ENCODE measurements around the gene RSKR. TPM values are rescaled to one million over a fixed set of nuclear protein-coding genes. Genes with fewer than 3 reads are reported as not detected.
A peak's percentile ranks its signal among the peaks of the same experiment; 100 is the strongest.
"Not testable (repeated sequence)": the region's sequence is repeated elsewhere in the genome, so short reads cannot be mapped to it uniquely, and the experiment has no call there.

The RSKR gene
- total RNA-seq, 1 donor from 2014 or later: 6.9 TPM

- no peak for DNase-seq
Measured at GRCh38 chr17:28622186-28622585, 8.2 kb upstream of the RSKR start.

- no peak for DNase-seq
Measured at GRCh38 chr17:28620010-28620409, 6.0 kb upstream of the RSKR start.

GRCh38 chr17:28618464-28618863 lies 4.5 kb upstream of the RSKR start:
- no peak for DNase-seq

GRCh38 chr17:28616281-28616680 lies 2.3 kb upstream of the RSKR start:
- no peak for DNase-seq

- no peak for DNase-seq
Measured at GRCh38 chr17:28615260-28615940, 1.4 kb upstream of the RSKR start.

GRCh38 chr17:28612936-28613872 lies 781 bp downstream of the RSKR start:
- peak; percentile 54 for DNase-seq

GRCh38 chr17:28612531-28612930 lies 1.5 kb downstream of the RSKR start:
- DNase-seq: no peak

- DNase-seq: no peak
Measured at GRCh38 chr17:28610376-28610775, 3.6 kb downstream of the RSKR start.

- not testable (repeated sequence) for DNase-seq
Measured at GRCh38 chr17:28604031-28604430, 10.0 kb downstream of the RSKR start.

- peak; percentile 76 for DNase-seq
Measured at GRCh38 chr17:28599311-28600184, 14.4 kb downstream of the RSKR start.

- DNase-seq: peak; percentile 96
Measured at GRCh38 chr17:28598799-28599310, 15.1 kb downstream of the RSKR start, which contains the start of gene SPAG5. Gene SPAG5, minus strand, starts transcription at chr17:28599025. Its CDS starts 79 bp downstream, at chr17:28598946.

GRCh38 chr17:28598389-28598788 lies 15.6 kb downstream of the RSKR start:
- DNase-seq: no peak

- no peak for DNase-seq
Measured at GRCh38 chr17:28597606-28598383, 16.2 kb downstream of the RSKR start.

- DNase-seq: no peak
Measured at GRCh38 chr17:28592260-28592659, 21.7 kb downstream of the RSKR start.

GRCh38 chr17:28585851-28586250 lies 28.1 kb downstream of the RSKR start:
- DNase-seq: no peak

GRCh38 chr17:28584434-28584833 lies 29.6 kb downstream of the RSKR start:
- no peak for DNase-seq

- no peak for DNase-seq
Measured at GRCh38 chr17:28582513-28582912, 31.5 kb downstream of the RSKR start.

GRCh38 chr17:28580959-28581358 lies 33.0 kb downstream of the RSKR start:
- no peak for DNase-seq

GRCh38 chr17:28579526-28579925 lies 34.5 kb downstream of the RSKR start:
- DNase-seq: no peak

GRCh38 chr17:28578246-28579195 lies 35.5 kb downstream of the RSKR start:
- DNase-seq: no peak
